HG03442 (cell line): ENCODE data around the gene LGR4.

Experiments
- ATAC-seq: cut with Tn5 transposase; IDR thresholded peaks from one replicate; pipeline ENCODE4 v1.9.1; 2021; ENCODE audit warnings: mild to moderate bottlenecking, moderate library complexity; ENCODE audit not compliant: unreplicated experiment

LGR4 gene

DNA sequence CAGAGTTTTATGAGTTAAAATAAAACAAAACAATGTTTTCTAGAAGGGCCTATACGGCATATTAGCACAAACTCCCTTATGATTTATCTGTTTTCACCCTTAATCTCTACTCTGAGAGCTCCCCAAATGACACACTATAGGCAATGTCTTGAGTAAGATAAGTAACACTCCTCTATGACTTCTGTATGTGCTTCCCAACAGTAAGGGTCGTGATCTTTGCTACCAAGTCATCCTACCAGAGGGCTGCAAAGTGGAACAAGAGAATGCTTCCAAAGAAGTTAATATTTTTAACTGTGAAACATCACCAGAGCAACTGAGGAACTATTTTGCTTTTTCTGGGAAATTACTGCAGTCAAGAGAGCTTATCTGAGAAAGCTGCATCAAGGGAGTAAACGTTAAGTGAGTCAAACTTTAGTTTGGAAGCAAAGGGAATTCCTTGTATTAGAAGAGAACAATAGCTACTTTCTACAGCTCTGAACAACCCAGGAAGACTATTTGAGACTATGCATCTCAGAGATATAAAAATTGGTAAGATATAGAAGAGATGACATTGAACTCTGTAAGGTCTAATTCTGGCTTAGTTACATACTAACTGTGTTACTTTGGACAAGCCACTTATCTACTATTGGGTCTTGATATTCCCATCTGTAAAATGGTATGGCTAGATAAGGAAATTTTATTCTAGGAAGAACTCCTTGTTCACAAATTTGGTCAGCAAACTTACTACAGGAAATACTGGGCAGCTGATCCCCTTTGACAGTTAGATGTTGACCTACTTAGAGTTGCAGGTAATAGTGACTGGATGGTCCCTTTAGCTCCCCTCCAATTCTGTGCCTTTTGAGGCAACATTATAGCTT, 65.9 kb downstream of the LGR4 start:
- no peak for ATAC-seq

DNA sequence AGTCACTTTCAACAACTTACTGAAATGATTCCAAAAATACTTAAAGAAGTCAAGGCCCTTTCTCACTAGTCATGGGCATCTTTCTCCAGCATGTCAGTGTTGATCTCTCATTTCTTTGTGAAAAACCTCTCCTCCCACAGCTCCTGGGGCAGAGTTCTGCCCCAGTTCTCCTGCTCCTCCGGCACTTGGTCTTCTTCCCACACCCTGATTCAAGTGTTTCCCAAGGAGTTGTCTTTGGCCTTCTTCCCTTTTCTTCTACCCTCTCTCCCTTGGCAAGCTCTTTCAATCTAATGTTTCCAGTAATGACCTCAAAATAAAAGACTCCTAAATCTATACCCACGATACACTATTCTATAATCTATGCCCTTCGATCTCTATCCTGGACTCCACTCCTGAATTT, 67.5 kb downstream of the LGR4 start:
- ATAC-seq, result no peak

DNA sequence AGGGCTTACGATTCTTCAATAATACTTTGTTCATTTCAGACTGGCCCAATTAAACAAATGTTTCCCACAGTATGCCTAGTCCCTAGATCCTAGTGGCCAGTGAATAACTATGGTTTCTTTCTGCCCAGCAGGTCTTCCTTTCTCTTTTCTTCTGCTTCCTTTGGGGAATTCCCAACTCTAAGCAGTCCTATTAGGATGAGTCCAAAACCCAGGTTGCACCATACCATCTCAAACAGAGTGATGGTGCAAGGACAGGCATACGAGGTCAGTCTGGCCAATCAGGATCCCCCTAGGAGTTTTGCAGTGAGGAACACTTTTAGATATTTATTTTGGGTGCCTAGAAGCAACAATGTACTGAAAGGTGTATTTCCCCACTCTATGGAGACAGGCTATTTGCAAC, 68.2 kb downstream of the LGR4 start:
- no peak for ATAC-seq

DNA sequence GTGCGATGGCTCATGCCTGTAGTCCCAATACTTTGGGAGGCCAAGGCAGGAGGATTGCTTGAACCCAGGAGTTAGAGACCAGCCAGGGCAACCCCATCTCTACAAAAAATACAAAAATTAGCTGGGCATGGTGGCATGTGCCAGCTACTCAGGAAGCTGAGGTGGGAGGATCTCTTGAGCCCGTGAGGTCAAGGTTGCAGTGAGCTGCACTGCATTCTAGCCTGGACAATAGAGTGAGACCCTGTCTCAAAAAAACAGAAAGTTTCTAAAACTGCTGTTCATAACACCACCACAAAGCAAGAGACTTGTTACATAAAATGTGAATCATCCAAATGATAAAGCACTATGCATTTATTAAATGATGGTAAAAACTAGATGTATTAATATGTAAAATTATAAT, 69.4 kb downstream of the LGR4 start:
- no peak for ATAC-seq

DNA sequence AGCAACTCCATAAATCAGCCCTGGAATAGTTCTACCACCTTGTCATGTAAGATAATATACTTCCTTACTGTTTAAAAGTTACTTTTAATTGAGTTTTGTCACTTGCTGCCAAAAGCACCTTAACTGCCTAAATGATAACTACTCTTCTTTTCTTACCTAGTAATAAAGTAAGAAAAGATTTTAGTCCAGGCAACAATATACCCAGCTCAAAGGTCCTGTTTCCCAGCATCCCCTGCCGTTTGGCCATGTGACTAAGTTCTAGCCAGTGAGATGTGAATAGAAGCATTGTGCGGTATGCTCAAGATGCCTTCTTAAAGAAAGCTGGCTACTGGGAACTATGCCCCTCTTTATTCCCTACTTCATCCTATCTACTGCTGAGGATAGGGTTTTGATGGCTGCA, 70.1 kb downstream of the LGR4 start:
- ATAC-seq, result no peak

DNA sequence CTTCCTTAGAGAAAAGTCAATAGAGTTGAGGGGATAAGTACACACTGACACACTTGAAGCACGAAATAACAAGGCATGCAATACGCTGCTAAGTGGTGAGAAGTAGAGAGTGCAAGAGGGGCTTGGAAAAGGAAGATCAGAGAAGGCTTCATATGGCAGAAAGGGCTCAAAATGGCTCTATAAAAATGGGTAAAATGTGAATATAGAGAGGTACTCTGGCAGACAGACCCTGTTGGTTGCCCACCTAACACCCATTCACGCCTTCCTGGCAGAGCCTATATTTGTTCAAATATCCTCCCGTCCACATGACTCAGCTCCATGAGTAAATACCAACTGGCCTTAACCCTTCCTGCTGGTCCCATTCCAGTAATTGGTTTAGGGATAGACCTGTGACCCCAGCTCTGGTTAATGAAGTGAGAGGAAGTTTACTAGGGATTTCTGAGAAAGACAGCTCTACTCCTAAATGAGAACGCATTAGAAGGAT, 70.7 kb downstream of the LGR4 start:
- ATAC-seq, result no peak

DNA sequence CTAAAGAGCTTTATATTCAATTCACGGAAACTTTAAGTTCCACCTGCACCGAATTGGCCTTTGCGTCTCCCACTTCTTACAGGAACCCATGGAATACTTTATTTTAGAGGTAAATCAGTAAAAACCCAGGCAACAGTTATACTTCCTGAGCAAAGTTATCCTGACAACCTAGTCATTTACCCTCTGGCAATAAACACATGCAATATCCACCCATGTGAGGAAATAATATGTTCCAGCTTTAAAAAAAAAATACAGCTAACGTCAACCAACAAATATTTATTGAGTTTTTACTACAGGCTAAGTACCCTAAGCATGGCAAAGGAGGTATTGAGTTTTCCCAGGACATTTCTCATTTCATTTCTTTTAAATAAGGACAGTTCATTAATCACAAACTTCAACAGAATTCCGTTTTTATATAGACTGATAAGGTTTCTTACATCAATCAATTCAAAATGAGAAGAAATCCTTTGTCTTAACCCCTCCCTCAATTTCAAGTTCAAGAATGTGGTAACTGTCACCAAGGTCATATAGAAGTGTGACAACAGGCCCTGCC, 71.2 kb downstream of the LGR4 start:
- no peak for ATAC-seq

- no peak for ATAC-seq
These were observed 74.2 kb downstream of the LGR4 start for GRCh38 chr11:27398400-27398770.

DNA sequence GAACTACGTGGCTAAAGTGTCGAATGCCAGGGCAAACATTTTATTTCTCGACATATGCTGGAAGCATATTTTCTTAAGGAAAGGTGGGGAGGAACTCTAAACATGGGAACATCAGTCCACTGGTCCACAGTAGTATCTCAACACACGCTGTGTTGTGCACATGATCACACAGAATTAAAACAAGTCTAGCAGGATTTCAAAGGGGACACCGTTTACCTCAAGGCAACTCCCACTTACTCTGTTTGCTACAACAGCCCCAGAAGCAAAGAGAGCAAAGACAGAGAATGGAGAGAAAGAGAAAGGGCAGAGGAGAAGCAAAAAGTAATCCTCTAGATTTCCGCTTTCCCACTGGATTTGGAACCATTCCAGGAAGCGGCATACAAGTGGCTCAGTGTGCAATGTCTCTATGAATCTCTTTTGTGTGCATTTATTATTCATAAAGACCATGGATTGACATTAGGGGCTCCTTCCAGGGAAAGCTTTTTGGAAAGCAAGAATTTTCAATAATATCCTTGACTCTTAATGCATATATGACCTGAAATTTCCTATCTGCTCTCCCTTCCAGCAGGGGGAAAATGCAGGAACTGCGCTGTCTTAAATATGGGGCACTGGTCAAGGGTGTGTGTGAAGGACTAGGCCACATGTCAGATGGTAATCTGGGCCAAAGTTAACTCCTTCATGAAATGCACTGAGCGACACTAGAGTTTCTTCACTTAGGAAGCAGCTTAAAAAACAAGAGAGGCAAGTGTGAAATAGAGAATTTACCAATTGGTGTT, 74.8 kb downstream of the LGR4 start:
- ATAC-seq, result no peak

GRCh38 chr11:27396259-27396839, 76.2 kb downstream of the LGR4 start:
- no peak for ATAC-seq

DNA sequence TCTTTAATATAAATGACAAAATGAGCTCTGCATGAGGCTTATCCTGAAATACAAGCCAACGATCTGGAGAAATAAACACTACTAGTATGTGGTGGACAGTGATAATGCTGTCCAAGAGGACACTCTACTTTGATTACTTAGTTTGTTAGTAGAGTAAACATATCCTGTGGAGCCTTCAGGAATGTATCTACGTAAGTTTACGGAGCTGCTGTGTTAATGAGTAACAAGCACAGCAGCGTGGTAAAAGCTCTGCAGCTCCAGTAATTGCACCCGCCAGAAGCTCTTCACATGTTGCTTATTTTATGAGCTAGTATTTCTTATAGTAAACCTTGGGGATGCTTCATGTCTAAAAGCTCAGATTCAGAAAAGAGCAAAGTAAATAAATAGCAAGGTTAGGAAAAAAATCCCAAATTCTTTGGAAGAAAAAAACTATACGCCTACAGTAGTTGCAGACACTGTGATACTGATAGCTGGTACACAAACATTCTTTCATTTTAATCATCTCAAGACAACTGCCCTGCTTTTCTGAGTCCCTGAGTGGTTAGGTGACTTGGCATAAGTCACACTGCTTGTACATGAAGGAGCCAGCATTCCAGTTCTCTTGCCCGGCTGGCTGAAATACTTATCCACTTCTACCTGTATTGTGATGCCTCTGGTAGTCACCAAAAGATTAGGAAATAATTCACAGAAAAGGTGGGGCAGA, 76.9 kb downstream of the LGR4 start:
- ATAC-seq, result no peak

DNA sequence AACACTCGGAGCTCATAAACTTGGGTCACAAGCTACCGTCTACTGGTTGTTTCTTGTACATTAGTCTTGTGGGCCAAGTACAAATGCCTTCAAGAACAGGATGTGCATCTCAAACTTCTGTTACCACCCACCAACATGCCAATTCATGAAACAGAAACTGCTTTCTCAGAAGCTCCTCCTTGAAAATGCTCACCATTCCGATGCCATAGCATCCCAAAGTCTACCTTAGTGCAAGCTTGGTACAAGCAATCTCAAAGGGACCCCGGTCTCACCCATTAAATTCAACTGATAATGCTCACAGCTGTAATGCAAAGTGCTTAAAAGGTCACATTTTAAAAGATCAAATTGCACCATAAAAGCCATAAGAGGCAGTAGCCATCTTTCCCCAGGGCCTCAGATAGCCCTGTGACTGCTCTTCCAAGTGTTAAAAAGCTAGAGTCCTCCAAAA, 77.8 kb downstream of the LGR4 start:
- ATAC-seq, result no peak

GRCh38 chr11:27392278-27393114, 80.1 kb downstream of the LGR4 start:
- ATAC-seq, result no peak

- no peak for ATAC-seq
These were observed 81.1 kb downstream of the LGR4 start for GRCh38 chr11:27391331-27392015.

DNA sequence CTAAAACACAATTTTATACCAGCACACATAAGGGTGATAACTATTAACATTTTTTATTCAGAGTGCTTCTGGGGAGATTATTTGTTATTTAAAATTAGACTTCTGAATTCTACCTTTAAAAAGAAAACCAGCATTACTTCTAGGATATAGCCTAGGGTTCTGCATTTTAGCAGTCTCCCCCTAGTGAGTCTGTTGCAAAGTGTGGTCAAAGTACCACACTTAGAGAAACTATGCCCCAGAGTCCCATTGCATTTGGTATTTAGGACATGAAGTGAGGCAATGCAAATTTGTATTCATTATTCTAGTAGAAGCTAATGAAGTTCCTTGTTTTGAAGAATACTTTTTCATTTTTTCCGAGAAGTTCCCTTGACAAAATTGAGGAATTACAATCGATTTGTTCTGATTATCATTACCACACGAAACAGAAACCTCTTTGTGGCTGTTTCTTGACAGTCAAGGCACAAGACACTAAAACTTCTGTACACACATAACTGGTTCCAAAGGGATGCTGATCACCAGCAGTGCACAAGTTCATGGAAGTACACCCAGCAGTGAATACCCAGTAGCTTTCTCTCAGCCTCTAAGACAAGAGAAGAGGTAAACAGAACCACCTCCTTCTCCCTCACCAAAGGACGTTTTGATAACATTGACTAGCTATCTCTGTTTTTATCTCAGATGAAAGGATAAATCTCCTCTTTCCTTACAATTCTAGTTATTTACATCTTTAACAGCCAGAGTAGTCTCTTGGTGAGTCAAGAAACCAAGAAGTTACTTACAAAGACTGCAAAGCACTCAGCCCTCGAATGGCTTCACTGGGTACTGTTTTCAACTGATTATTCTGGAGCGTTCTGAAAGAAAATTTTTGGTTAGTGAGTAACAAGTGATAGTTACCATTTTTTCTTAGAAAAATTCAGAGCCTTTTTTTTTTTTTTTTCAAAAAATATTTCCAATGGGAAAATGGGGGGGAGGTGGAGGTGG, 82.0 kb downstream of the LGR4 start:
- ATAC-seq, result no peak

- ATAC-seq, result no peak
These were observed 83.7 kb downstream of the LGR4 start for GRCh38 chr11:27388869-27389268.

DNA sequence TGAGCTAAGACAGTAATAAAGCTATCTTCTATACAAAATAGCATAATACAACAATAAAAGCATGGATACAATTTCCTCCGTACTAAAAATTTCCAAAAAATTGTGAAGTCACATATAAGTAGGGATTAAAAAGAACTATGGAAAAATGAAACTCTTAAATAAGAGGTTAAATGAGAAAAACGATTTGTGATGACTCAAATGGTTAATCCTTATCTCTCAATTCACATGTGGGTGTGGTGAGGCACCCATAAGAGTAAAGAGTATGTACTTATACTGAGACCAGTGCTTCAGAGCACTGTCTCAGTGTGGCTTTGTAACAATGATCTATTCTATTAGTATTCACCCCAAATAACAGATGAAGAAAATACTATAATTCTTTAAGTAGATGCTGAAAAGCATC, 84.6 kb downstream of the LGR4 start:
- ATAC-seq, result peak; percentile 42

GRCh38 chr11:27387362-27387761, 85.2 kb downstream of the LGR4 start:
- no peak for ATAC-seq
